NCI-H2081 (cell line): ENCODE data around the gene MAP7.
A peak's percentile ranks its signal among the peaks of the same experiment; 100 is the strongest.

Experiments
- DNase-seq, 2 experiments: peaks; one replicate each; lab custom pipeline; 2025; lab: John Stamatoyannopoulos, UW

MAP7 gene

DNA sequence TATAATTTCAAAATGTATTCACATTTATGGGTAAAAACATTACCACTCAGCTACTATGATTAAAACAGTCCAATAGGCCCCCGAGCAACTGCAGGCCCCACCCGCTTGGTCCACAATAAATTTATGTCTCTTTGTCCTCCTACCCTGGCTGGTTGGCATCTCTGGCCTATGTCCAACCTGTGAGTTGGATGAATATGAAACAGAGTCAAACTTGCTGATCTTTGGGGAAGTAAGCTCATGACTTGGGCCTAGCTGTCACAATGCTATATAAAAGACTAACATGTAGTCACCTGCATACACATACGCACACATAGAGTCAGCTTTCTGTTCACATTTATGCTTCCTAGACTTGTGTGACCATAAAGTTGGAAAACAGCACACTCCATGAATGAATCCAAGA lies 20.5 kb downstream of the MAP7 start:
- DNase-seq = no peak

DNA sequence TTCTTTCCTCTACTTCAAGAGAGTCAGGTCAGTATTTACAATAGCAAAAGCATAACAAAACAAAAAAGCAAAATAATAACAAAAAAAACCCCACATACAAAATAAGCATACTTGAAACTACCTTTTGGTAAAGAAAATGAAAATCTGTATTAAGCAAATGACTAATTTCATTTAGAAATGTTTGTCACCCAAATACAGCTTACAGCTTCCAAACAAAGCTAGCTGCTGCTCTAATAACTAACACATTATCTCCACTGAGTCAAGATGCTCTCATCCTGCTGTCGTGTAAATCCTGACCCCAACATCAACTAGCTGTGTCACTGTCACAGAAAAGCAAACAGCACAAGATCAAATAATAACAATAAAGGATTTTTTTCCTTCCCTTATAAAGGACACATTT lies 21.7 kb downstream of the MAP7 start:
- no peak for DNase-seq

- DNase-seq = no peak
Measured at GRCh38 chr6:136527831-136528230, 22.4 kb downstream of the MAP7 start.

GRCh38 chr6:136526937-136527336 lies 23.3 kb downstream of the MAP7 start:
- no peak for DNase-seq

GRCh38 chr6:136526196-136526930 lies 23.9 kb downstream of the MAP7 start:
- peak; percentile 51 to 69 for DNase-seq

- peak in 1 of 2 experiments; percentile 63 for DNase-seq
Measured at GRCh38 chr6:136525586-136526195, 24.5 kb downstream of the MAP7 start.

- DNase-seq = peak; percentile 3 to 44
Measured at GRCh38 chr6:136524936-136525413, 25.2 kb downstream of the MAP7 start.

GRCh38 chr6:136524339-136524935 lies 25.8 kb downstream of the MAP7 start:
- DNase-seq = peak in 1 of 2 experiments; percentile 34

- no peak for DNase-seq
Measured at GRCh38 chr6:136523196-136523595, 27.0 kb downstream of the MAP7 start.

- no peak for DNase-seq
Measured at GRCh38 chr6:136522636-136523035, 27.6 kb downstream of the MAP7 start.

- no peak for DNase-seq
Measured at GRCh38 chr6:136521911-136522310, 28.3 kb downstream of the MAP7 start.

- no peak for DNase-seq
Measured at GRCh38 chr6:136521427-136521826, 28.8 kb downstream of the MAP7 start.

- no peak for DNase-seq
Measured at GRCh38 chr6:136520517-136520916, 29.7 kb downstream of the MAP7 start.

- DNase-seq = no peak
Measured at GRCh38 chr6:136517582-136517981, 32.6 kb downstream of the MAP7 start.

DNA sequence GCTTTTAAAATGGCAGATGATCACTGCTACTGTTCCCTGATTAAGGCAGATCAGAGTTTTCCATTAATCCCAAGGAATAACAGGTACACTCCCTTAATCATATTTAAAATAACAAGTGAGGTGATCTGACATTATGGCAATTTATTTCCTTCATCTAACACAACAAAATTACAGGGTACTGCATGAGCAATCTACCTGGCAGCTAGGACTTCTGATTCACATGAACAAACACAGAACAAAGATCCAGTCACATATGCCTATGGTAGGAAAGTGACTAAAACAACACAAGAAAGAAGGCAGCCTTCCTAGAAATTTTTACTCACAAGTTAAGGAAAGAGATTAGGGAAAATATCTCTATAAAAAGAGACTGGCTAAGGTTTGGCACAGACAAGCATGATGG lies 33.2 kb downstream of the MAP7 start:
- peak in 1 of 2 experiments; percentile 58 for DNase-seq

GRCh38 chr6:136514591-136514990 lies 35.6 kb downstream of the MAP7 start:
- DNase-seq = no peak

DNA sequence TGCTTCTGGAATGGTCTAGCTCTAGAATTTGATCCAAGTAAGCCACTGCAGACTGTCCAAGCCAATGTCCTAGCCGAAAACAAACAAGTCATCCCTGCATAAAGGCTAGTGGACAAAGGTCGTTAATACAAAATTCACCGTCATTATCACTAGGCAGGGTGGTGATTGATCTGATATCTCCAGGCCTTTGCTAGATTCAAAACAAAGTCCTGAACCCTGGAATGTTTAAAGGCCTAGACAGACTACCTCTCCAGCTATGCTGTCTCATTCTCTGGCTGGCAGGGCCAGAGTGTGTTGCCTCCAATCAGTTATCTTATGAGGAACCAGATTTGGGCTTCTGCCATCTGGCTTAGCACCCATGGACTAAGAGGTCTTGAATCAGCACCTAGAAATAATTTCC lies 38.3 kb downstream of the MAP7 start:
- DNase-seq = no peak

DNA sequence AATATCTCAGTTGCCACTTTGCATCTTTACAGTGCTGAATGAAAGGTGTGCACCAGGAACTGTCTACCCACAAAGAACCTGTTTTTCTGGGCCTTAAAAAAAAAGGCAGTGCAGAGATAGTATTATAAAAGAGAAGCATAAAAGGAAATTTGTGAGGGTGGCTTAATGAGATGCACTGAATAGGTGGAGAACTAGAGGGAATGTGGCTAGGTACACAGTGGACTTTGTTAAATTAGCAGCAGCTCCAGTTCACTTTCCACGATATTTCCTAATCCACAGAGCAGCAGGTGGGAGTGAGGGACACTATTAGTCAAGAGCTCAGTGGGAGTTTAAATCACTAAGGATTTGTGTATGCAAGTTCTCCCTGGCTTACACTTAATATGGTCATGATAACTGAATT lies 38.8 kb downstream of the MAP7 start:
- DNase-seq = no peak

GRCh38 chr6:136510782-136511181 lies 39.4 kb downstream of the MAP7 start:
- no peak for DNase-seq

DNA sequence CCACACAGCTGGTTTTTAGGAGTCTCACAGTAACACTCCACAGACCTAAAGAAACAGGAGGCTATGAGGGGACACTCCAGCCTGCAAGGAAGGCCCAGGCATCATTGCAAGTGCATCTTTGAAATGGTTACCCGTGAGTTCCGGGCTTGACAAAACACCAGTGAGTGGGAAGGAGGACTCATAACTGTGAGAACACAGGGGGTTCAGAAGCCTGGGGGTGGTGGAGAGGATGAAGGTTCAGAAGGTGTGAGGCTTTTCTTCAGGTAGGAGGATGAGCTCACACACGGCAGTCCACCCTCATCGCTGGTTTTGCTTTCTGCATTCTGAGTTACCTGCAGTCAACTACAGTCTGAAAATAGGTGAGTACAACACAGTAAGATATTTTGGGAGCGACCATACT lies 39.9 kb downstream of the MAP7 start:
- no peak for DNase-seq

- no peak for DNase-seq
Measured at GRCh38 chr6:136508725-136509392, 41.4 kb downstream of the MAP7 start.

- DNase-seq = no peak
Measured at GRCh38 chr6:136506124-136506799, 44.0 kb downstream of the MAP7 start.
